ENCODE results near the gene RHNO1.

DNA sequence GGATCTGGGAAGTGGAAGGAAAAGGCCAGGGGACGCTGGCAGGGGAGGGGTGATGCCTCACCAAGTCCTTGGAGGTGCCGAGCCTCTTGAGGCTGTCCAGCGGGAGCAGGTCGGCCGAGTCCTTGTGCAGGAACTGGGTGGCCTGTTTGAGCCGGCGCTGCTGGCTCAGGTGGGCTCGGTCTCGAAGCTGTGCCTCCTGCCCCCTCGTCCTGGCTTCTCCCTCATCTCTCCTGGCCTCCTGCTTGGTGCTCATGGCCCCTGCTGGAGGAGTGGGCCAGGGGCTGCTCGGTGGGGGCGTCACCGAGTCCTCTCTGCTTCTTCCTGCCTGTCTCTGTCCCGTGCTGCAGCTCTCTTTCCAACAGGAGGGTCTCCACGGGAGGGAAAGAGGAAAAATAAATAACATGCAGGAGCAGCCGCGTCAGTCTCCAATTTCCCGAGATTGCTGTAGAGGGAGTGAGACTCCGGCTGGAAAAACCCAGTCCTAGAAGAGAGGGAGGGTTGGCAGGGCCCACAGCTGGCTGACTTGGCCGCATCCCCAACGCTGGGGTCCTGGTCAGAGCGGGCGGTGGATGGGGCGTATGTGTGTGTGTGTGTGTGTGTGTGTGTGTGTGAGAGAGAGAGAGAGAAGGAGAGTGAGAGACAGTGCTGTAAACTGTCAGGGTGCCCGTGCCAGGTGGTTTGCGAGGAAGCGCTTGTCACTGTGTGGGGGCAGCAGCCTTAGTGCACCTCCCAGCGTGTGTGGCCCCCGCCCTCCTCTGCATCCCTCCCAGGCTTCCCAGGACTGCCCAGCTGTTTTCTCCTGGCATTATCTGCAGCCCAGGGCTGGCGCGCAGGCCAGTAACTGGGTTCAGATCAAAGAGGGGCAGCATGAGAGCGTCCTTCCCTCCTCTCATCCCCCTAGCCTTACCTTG is 42.2 kb upstream of the RHNO1 start, which contains the start of gene NRIP2:
- TF ChIP-seq, protein P1, sequence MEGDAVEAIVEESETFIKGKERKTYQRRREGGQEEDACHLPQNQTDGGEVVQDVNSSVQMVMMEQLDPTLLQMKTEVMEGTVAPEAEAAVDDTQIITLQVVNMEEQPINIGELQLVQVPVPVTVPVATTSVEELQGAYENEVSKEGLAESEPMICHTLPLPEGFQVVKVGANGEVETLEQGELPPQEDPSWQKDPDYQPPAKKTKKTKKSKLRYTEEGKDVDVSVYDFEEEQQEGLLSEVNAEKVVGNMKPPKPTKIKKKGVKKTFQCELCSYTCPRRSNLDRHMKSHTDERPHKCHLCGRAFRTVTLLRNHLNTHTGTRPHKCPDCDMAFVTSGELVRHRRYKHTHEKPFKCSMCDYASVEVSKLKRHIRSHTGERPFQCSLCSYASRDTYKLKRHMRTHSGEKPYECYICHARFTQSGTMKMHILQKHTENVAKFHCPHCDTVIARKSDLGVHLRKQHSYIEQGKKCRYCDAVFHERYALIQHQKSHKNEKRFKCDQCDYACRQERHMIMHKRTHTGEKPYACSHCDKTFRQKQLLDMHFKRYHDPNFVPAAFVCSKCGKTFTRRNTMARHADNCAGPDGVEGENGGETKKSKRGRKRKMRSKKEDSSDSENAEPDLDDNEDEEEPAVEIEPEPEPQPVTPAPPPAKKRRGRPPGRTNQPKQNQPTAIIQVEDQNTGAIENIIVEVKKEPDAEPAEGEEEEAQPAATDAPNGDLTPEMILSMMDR (conservative IDR thresholded peaks at IDR 0.05; ENCODE audit: low read length), result no peak
- TF ChIP-seq EZH2phosphoT487 (IDR thresholded peaks at IDR 0.05; ENCODE audit: borderline replicate concordance), result no peak

Data from Loucy (cell line).